Esophagus squamous epithelium (tissue), 4 donors: ENCODE data around the gene PDZRN3.

ENCODE experiments used
- POLR2A ChIP-seq, 4 donors: fragments of 450-650 bp; IDR thresholded peaks; one replicate each; pipeline ENCODE4 v1.6.1; 2017; ENCODE audit warnings: antibody characterized with exemption in 4 of 4, mild to moderate bottlenecking in 4 of 4, moderate library complexity in 3 of 4
- TF ChIP-seq, protein P1 (sequence below), 6 experiments: fragments of 450-650 bp in 4 of 6; fragments of 200-600 bp in 2 of 6; sonication (generic) in 2 of 6; IDR thresholded peaks; one replicate each; pipeline ENCODE4 v1.5.1; 2016 to 2019; ENCODE audit warnings: antibody characterized with exemption in 6 of 6, mild to moderate bottlenecking in 4 of 6, moderate library complexity in 4 of 6

DNA sequence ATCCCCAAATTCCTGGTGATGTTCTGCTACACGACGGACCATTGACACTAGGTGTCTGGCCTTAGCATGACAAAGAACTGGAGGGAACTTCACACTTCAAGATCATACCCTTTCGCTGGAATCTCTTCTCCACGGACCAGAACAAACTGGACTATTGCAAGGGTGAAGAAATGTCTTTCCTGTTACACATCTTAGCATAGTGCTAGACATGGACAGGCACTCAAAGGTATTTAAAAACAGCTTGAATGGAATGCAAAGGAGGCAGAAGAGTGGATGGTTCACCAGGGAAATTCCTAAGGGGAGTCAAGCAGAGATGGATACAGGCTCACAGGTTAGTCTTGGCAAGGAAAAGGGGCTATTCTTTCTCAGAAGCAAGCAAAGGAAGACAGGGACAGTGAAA, 33.5 kb upstream of the PDZRN3 start:
- TF ChIP-seq POLR2A (IDR thresholded peaks at IDR 0.05): no peak
- TF ChIP-seq, protein P1, sequence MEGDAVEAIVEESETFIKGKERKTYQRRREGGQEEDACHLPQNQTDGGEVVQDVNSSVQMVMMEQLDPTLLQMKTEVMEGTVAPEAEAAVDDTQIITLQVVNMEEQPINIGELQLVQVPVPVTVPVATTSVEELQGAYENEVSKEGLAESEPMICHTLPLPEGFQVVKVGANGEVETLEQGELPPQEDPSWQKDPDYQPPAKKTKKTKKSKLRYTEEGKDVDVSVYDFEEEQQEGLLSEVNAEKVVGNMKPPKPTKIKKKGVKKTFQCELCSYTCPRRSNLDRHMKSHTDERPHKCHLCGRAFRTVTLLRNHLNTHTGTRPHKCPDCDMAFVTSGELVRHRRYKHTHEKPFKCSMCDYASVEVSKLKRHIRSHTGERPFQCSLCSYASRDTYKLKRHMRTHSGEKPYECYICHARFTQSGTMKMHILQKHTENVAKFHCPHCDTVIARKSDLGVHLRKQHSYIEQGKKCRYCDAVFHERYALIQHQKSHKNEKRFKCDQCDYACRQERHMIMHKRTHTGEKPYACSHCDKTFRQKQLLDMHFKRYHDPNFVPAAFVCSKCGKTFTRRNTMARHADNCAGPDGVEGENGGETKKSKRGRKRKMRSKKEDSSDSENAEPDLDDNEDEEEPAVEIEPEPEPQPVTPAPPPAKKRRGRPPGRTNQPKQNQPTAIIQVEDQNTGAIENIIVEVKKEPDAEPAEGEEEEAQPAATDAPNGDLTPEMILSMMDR (IDR thresholded peaks at IDR 0.05): no peak
